A172 (cell line): ENCODE data around the gene FOXR1. TPM values are rescaled to one million over a fixed set of nuclear protein-coding genes. Genes with fewer than 3 reads are reported as not detected.

Experiments used
- DNase-seq: peaks from one replicate; pipeline ENCODE4 v3.0.0-alpha.2; 2015; ENCODE audit warnings: low spot score
- total RNA-seq: library from RNA; depleted of rRNA; stranded (reverse); fragments of >200 nt; shearing (Covaris generic); gene quantifications from 2 replicates; pipeline ENCODE4 v1.2.3, GENCODE V29; 2014; rRNA removed

Gene FOXR1
- not detected in 2 replicates for total RNA-seq

DNA sequence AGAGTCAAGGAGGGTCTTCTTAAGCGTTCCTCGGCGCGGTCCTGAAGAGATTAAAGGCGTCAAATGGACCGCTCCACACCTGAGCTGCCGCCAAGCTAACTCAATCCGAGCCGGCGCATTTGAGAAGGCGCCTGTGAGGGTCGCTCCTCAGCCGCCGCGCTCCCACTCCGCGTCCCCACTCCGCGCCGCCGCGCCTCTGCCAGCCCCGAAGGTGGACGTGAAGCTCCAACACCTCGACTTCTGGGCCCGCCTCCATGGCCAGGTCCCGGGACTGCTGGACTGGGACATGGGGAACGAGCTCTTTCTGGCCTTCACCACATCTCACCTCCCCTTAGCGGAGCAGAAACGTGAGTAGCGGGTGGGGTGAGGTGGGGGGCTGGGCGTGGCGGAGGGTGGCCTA, at the start of gene FOXR1:
FOXR1 (plus strand) TSS at position 116 of the 400 bp plus-strand sequence; CDS start at position 287, 171 bp downstream.
- DNase-seq = no peak

- DNase-seq = peak; percentile 73
These were observed 49.4 kb upstream of the FOXR1 start for GRCh38 chr11:118921929-118922744.

- no peak for DNase-seq
These were observed 48.6 kb upstream of the FOXR1 start for GRCh38 chr11:118922745-118923627.

- no peak for DNase-seq
These were observed 47.6 kb upstream of the FOXR1 start for GRCh38 chr11:118923721-118924587.

- DNase-seq = peak; percentile 28
These were observed 46.7 kb upstream of the FOXR1 start for GRCh38 chr11:118924591-118925585.

DNA sequence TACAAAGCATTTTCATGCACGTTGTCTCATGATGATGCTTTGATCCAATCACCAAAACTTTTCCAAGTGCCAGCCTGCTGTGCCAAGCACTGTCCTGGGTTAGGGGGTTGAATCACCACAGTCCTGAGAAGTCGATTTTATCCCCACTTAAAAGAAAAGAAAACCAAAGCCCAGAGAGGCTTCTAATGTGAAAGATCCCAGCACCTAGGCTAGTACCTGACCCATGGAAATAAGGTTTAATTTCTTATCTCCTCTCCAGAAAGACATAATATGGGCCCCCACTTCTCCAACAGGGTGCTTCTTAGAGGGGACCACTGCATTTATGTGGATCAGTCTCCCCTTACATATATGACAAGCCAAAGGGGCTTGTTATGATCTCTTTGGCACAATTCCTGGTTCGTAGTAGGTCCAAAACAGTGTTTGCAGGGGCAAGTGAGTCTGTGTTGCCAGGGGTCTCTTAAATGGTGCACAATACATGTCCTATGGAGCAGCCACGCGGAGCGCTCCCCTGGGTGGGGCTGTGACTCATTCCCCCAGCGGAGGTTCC, 43.9 kb upstream of the FOXR1 start:
- no peak for DNase-seq

GRCh38 chr11:118928101-118928869, 43.3 kb upstream of the FOXR1 start:
- DNase-seq = peak; percentile 90

DNA sequence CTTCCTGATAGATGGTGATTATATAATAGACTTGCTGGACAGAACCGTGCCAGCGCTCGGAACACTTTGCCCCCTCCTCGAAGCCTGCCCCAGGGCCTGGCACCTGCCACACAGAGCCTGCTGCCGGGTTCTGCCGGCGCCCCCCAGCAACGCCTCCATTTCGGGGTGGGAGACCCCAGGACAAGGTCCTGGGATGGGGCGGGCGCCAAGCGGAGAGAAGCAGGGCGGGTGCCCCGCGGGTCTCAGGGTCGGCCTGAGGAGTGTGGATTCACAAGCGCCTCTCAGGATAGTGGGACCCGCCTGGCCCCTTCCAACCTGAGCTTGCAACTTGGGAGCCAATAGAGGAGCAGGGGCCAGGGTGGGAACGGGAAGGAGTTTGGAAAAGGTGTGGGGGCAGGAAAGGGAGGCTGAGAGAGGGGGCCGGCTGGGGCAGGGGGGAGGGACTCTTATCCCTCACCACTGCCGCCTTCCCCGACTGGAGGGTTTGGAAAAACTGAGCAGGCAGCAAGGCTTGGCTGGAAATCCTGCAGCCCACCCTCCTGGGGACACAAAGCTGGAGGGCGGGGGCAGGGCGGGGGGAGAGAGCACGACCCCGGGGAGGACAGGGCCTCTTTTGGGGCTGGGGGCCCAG, 42.6 kb upstream of the FOXR1 start:
- DNase-seq = peak; percentile 31

- DNase-seq = peak; percentile 34
These were observed 42.0 kb upstream of the FOXR1 start for GRCh38 chr11:118929501-118930093.

DNA sequence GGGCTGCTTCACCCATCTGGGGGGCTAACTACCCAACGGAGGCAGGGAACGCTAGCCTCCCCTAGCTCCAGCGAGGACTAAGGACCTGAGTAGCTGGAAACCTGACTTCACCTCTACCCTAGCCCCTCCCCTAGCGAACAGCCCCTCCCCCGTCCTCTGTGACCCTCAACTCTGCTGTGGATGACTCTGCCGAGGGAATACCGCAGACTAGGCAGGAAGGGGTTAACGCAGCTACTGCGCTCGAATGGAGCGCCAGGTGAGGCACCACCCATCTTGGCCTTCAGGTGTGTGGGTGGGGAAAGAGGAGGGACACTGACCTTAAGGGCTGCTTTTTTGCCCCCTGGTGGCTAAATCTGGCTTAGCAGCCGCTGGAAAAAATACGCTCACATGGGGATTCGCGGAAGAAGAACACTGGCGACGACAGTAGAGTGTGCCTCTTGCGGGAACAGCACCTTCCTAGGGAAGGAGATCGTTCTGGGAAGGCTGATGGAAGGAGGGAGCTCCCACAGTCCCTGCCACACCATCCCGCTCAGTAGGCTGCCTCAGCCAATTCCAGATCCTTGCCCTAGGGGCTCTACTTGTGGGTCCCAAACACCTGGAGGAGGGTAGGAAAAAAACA, 41.4 kb upstream of the FOXR1 start:
- peak; percentile 56 for DNase-seq

DNA sequence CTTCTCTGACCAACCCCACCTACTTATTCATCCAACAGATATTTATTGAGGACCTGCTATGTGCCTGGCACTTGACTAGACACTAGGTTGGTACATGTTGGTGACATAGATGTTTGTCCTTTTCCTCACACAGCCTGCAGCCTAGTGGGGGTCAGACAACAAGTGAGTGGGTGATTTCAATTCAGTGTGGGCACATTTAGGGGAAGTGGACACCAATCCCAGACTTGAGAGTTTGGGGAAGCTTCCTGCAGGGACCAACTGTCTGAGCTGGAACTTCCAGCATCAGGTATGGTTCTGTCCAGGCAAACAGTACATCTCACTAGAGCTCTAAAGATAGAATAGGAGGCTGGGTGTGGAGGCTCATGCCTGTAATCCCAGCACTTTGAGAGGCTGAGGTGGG, 40.0 kb upstream of the FOXR1 start:
- no peak for DNase-seq

DNA sequence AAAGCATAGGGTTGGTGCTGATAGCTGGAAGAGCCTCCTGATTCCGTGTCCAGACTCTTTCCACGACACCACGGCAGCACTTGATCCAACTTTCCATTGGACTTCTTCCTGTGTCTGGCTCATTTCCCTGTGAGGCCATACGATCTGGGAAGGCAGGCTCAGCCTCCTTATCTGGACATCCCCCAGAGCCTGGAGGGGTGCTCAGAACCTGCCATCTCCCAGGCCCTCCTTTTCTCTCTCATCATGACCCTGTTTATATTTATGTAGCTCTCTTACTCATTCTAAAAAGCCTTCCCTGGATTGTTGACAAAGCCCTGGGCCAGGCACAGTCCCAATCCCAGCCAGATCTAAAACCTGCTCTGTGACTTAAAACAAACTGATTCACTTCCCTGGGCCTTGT, 38.1 kb upstream of the FOXR1 start:
- DNase-seq = no peak

GRCh38 chr11:118935376-118935775, 36.2 kb upstream of the FOXR1 start:
- DNase-seq = no peak

DNA sequence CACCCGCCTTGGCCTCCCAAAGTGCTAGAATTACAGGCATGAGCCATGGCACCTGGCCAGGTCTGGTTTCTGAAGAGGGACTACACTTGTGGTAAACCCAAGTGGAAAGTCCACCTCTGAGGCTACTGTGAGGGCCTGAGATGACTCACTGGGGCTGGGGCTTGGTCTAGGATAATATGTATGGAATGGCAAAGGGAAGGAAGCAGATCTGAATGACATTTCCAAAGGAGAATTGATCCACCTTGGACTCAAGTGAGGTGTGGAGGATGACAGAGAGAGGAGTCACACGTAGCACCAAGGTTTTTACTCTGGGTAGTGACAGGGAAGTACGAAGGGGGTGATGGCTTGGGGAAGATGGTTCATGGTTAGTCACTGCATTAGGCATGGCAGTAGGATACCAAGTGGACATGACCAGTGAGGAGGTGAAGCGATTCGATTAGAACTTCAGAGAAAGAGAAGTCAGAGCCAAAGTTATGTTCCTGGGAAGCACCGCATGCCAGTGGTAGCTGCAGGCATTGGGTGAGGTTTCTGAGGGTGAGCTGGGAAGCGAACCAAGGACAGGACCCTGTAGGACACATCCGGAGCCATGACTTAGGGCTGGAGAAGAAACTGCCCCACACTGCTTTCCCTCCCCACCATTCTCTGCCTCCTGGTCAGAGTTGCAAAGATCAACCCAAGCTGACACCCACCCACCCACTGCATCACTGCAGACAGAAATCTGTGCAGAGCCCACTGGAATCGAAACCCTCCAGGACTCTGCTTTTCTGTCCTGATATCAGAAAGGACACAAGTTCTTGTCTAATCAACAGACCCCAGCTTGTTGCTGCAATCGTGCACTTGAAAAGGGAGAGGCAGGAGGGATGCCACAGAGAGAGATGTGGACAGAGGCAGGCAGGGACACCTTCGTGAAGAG, 32.8 kb upstream of the FOXR1 start:
- peak; percentile 74 for DNase-seq

DNA sequence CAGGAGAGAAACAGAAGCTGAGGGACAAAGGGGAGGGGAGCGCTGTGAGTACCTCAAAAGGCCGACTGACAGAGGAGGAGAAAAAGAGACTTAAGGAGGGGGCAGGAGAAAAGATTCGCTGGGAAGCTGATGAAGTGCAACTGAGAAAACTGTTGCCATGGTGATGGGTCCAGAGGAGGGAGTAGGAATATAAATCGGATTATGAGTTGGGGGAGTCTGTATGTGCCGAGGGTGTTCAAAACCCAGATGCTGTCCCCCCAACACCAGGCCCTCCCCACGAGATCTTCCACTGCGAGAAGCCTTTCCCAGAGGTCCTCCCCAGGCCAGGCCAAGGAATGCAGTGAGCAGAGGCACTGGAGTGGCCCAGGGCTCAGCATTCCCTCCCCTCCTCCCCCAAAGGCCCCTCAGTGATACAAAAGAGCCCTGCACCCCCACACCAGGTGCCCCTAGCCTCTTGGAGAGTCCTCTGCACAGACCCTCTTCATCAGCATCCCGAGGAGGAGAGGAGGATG, 32.1 kb upstream of the FOXR1 start:
- no peak for DNase-seq

DNA sequence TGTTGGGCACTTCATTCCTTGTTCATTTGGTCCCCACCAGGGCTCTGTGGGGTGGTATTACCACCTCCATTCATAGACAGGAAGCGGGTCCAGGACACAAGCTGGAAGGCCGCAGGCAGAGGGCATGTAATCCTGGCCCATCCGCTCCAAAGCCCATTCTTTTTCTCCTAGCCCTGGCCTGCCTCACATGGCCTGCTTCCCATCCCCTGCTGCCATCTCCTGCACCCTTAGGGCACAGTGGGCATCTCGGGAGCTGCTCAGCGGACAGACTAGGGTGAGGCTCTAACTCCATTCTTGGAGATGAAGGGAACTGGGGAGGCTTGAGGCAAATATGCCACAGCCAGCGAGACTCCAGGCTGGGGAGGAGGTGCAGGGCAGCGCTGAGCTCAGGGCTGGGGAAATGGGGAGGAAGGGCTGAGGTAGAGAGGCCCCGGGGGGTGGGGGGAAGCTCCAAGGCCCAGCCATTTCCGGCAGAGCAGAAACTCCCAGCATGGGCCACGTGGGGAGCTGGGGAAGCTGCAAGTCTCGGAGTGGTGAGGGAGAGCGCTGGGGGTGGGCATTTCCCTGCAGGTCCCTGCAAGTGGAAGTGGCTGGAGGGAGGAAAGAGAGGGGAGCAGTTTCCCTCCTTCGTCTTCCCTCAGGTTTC, 31.5 kb upstream of the FOXR1 start:
- DNase-seq = no peak
